AG09319 (cell line): ENCODE data around the gene MAP1LC3C.

Source experiments
- DNase-seq: peaks from one replicate; pipeline ENCODE4 v3.0.0-alpha.2; 2010; ENCODE audit warnings: low read depth; ENCODE audit errors: extremely low read depth
- CTCF ChIP-seq: IDR thresholded peaks from 2 replicates; pipeline ENCODE4 v1.5.1; 2011; ENCODE audit warnings: low read depth, mild to moderate bottlenecking, inconsistent platforms, low read length, moderate library complexity

MAP1LC3C gene

GRCh38 chr1:241999026-241999425 lies at the start of gene MAP1LC3C:
TSS of gene MAP1LC3C (minus strand) at chr1:241999098. CDS start at chr1:241999008, 90 bp downstream.
- TF ChIP-seq CTCF = no peak
- no peak for DNase-seq

GRCh38 chr1:242043165-242043564 lies 44.3 kb upstream of the MAP1LC3C start:
- TF ChIP-seq CTCF = no peak
- DNase-seq = no peak

- no peak for DNase-seq
- TF ChIP-seq CTCF = no peak
Observed at GRCh38 chr1:242034392-242034791, 35.5 kb upstream of the MAP1LC3C start.

- no peak for DNase-seq
- no peak for TF ChIP-seq CTCF
Observed at GRCh38 chr1:242033447-242033846, 34.5 kb upstream of the MAP1LC3C start.

GRCh38 chr1:242030071-242030470 lies 31.2 kb upstream of the MAP1LC3C start:
- DNase-seq = no peak
- TF ChIP-seq CTCF = no peak

- no peak for TF ChIP-seq CTCF
- DNase-seq = no peak
Observed at GRCh38 chr1:242025681-242026080, 26.8 kb upstream of the MAP1LC3C start.

GRCh38 chr1:242023805-242024204 lies 24.9 kb upstream of the MAP1LC3C start:
- DNase-seq = no peak
- TF ChIP-seq CTCF = no peak
